Stomach (tissue), 9 donors: Measurements from ENCODE around the gene NLGN1. TPM values are rescaled to one million over a fixed set of nuclear protein-coding genes. Genes with fewer than 3 reads are reported as not detected.
A peak's percentile ranks its signal among the peaks of the same experiment; 100 is the strongest.

Experiments
- DNase-seq, 2 donors: peaks; one replicate each; pipeline versions ENCODE4 v3.0.0 to v3.0.0-alpha.2; 2013 to 2019
- H3K27ac ChIP-seq, 5 donors: fragments of 200-600 bp in 4 of 5; sonication (generic) in 4 of 5; one replicate each; pipeline ENCODE4 v1.5.1; 2013 to 2019; ENCODE audit warnings: mild to moderate bottlenecking in 1 of 5, moderate library complexity in 1 of 5
- H3K27me3 ChIP-seq, 3 donors: fragments of 200-600 bp; sonication (generic); one replicate each; pipeline ENCODE4 v1.5.1; 2017 to 2019; ENCODE audit warnings: mixed run types in 1 of 3
- H3K36me3 ChIP-seq, 4 donors: fragments of 200-600 bp; sonication (generic); 1 replicate in 3 of 4; 2 replicates in 1 of 4; pipeline ENCODE4 v1.5.1; 2016 to 2019
- H3K4me1 ChIP-seq, 4 donors: fragments of 200-600 bp; sonication (generic); one replicate each; pipeline ENCODE4 v1.5.1; 2016 to 2019
- H3K4me3 ChIP-seq, 4 donors: fragments of 200-600 bp; sonication (generic) in 3 of 4; one replicate each; pipeline ENCODE4 v1.5.1; 2016 to 2019; ENCODE audit warnings: mild to moderate bottlenecking in 1 of 4
- H3K9me3 ChIP-seq, 4 donors: fragments of 200-600 bp; sonication (generic); one replicate each; pipeline ENCODE4 v1.5.1; 2016 to 2019
- EP300 ChIP-seq: sonication (generic); formaldehyde crosslinking; IDR thresholded peaks from one replicate; pipeline ENCODE4 v1.6.1; 2017; ENCODE audit warnings: antibody characterized with exemption
- POLR2A ChIP-seq, 4 donors: fragments of 450-650 bp; IDR thresholded peaks; one replicate each; pipeline ENCODE4 v1.6.1; 2016; ENCODE audit warnings: antibody characterized with exemption in 4 of 4, control low read depth in 2 of 4, mild to moderate bottlenecking in 1 of 4, moderate library complexity in 1 of 4
- POLR2AphosphoS5 ChIP-seq, 3 donors: sonication (generic); formaldehyde crosslinking; IDR thresholded peaks; one replicate each; pipeline ENCODE4 v1.6.1; 2016; ENCODE audit warnings: antibody characterized with exemption in 3 of 3
- WGBS, 5 donors: extraction: QIAGEN DNeasy Blood & Tissue Kit in 3 of 5; methylation state at CpG; one replicate each; pipeline versions ENCODE4 v1.1.5 to v1.1.7; 2013 to 2018; 5-methylcytosine and 5-hydroxymethylcytosine counted together
- intact Hi-C: fragments of 100-400 bp; cut with DNase I; formaldehyde crosslinking; loops from one replicate; pipeline ENCODE4 v1.15.1; 2023; ENCODE audit warnings: low total_unique reads
- polyA plus RNA-seq, 3 donors: library from polyadenylated mRNA; stranded (reverse); fragments of 200-250 nt; gene quantifications; one replicate each; pipeline ENCODE4 v1.2.3, GENCODE V29; 2013
- total RNA-seq, 5 donors: library from RNA; depleted of rRNA; stranded (reverse); fragments of >200 nt; gene quantifications; one replicate each; pipeline versions ENCODE4 v1.1.0 to v1.2.3, GENCODE V29; 2014 to 2016
- TF ChIP-seq, protein P1 (sequence below), 7 experiments: fragments of 450-650 bp in 4 of 7; fragments of 200-600 bp in 3 of 7; sonication (generic) in 3 of 7; IDR thresholded peaks; one replicate each; pipeline ENCODE4 v1.5.1; 2016 to 2019; ENCODE audit warnings: antibody characterized with exemption in 7 of 7, control low read depth in 2 of 7, mild to moderate bottlenecking in 1 of 7
- donor health status: healthy with polysubstance abuse.
- donor health status: Bipolar disorder and iron deficiency.
- donor health status: healthy.

NLGN1 gene
- total and polyA plus RNA-seq, 8 donors: 0.15 to 45.2 (median 4.8) TPM; not detected in 1

DNA sequence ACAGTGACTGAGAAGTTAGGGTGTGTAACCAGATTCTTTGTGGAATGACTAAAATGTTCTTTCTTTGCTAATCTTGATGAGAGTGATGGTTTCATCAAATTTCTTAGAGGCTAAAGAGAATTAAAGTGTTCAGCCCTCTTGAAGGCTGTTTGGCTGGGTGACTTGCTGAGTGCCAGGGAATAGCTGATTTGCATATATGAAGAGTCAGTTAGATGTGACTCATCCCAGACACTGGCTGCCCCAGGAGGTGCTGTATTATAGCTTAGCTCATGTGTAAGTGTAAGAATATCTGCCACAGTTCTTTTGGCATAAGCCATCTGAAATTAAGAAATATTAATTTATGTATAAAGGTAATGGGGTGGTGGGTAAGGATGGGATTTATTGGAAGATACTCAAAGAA lies 535.1 kb downstream of the NLGN1 start:
- H3K4me1 ChIP-seq: no peaks in the 10 kb centered on the region
- no peak for DNase-seq
- TF ChIP-seq POLR2A (IDR thresholded peaks at IDR 0.05) (no peak), POLR2AphosphoS5 (IDR thresholded peaks at IDR 0.05) (no peak)
- TF ChIP-seq, protein P1, sequence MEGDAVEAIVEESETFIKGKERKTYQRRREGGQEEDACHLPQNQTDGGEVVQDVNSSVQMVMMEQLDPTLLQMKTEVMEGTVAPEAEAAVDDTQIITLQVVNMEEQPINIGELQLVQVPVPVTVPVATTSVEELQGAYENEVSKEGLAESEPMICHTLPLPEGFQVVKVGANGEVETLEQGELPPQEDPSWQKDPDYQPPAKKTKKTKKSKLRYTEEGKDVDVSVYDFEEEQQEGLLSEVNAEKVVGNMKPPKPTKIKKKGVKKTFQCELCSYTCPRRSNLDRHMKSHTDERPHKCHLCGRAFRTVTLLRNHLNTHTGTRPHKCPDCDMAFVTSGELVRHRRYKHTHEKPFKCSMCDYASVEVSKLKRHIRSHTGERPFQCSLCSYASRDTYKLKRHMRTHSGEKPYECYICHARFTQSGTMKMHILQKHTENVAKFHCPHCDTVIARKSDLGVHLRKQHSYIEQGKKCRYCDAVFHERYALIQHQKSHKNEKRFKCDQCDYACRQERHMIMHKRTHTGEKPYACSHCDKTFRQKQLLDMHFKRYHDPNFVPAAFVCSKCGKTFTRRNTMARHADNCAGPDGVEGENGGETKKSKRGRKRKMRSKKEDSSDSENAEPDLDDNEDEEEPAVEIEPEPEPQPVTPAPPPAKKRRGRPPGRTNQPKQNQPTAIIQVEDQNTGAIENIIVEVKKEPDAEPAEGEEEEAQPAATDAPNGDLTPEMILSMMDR (IDR thresholded peaks at IDR 0.05): no peak
- H3K36me3 ChIP-seq: no peaks in the 10 kb centered on the region
- H3K27me3 ChIP-seq: no peaks in the 10 kb centered on the region
- no peaks in the 10 kb centered on the region for H3K9me3 ChIP-seq
- H3K27ac ChIP-seq: no peak overlapping the region
- H3K4me3 ChIP-seq: no peak overlapping the region
- intact Hi-C loops: no loop called here

DNA sequence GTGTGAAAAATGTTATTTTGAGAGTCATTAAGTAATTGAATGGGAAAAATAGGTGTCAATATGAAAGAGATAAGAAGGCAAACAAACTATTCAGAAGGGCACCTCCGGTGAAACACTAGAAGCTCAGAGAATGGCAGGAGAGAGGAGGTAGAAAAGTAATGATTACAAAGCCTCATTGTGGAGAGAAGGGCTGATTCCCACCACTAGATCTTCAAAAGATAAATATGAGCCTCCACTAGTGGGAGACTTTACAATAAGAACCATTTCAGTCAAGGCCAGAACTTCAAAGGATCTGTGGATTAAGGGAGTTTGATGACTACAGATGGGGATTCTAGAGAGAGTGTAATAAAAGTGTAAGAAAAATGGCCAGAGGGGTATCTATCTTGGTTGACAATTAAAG lies 535.6 kb downstream of the NLGN1 start:
- Histone ChIP-seq H3K27me3 (no peaks in the 10 kb centered on the region), H3K36me3 (no peaks in the 10 kb centered on the region), H3K4me1 (no peaks in the 10 kb centered on the region), H3K27ac (no peak overlapping the region), H3K9me3 (no peaks in the 10 kb centered on the region), H3K4me3 (no peak overlapping the region)
- intact Hi-C loops: no loop called here
- WGBS, 5 donors: 24 to 62% (median 43%) methylated on average over 1 of the region's 1 CpG
- no peak for DNase-seq
- no peak for TF ChIP-seq EP300
- no peak for TF ChIP-seq POLR2AphosphoS5 (IDR thresholded peaks at IDR 0.05)
- TF ChIP-seq, protein P1 (IDR thresholded peaks at IDR 0.05): no peak
- no peak for TF ChIP-seq POLR2A (IDR thresholded peaks at IDR 0.05)

DNA sequence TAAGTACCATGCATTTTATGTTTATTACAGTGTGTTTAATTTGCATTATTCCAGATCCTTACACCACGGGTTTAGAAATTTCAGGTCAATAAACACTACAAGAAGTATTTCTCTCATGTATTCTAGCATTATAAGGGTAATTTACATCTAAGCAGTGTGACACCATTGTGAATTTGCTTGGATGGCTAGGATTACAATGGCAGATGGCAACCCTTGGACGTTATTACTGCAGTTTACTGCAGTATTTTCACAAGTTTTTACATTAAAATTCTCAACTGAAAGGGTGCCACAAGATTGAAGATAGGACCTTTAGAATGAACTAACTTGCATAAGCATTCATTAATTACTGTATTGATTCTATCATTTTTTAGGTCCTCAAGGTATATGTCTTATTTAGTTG lies 538.8 kb downstream of the NLGN1 start:
- TF ChIP-seq EP300 (no peak), POLR2A (IDR thresholded peaks at IDR 0.05) (no peak), POLR2AphosphoS5 (IDR thresholded peaks at IDR 0.05) (no peak)
- TF ChIP-seq, protein P1 (IDR thresholded peaks at IDR 0.05): no peak
- Histone ChIP-seq H3K27me3 (no peaks in the 10 kb centered on the region), H3K9me3 (no peaks in the 10 kb centered on the region), H3K27ac (no peak overlapping the region), H3K36me3 (no peaks in the 10 kb centered on the region), H3K4me1 (peaks cover 0 to 6% (median 0%) of the 10 kb centered on the region in 4 donors), H3K4me3 (no peak overlapping the region)
- 53 to 78% (median 71%) methylated on average over 2 of the region's 2 CpGs for WGBS, 5 donors
- intact Hi-C loops: no loop called here
- DNase-seq: no peak

DNA sequence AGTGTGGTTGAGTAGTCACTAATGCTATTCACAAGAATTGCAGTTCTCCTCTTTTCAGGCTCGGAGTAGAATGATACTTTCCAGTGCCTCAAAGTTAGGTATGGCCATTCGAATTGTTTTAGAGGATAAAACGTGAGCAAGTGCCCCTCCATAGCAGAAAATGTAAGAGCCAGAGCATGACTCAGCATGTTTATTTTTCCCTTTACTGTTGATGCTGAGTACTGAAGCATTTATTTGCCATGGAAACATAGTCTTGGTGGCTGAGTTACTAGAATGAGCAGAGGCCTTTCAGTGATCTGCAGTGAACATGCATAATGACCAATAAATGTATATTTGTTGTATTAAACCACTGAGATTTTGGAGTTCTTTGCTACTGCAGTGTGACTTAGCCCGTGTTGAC lies 540.6 kb downstream of the NLGN1 start:
- TF ChIP-seq POLR2A (IDR thresholded peaks at IDR 0.05): no peak
- TF ChIP-seq, protein P1 (IDR thresholded peaks at IDR 0.05): no peak
- TF ChIP-seq POLR2AphosphoS5 (IDR thresholded peaks at IDR 0.05): no peak
- no peak for TF ChIP-seq EP300
- Histone ChIP-seq H3K4me1 (peaks cover 0 to 6% (median 0%) of the 10 kb centered on the region in 4 donors), H3K27me3 (no peaks in the 10 kb centered on the region), H3K4me3 (no peak overlapping the region), H3K9me3 (no peaks in the 10 kb centered on the region), H3K27ac (no peak overlapping the region), H3K36me3 (no peaks in the 10 kb centered on the region)
- 29 to 41% (median 36%) methylated on average over 4 of the region's 4 CpGs for WGBS, 5 donors
- intact Hi-C loops: no loop called here
- DNase-seq: peak in 1 of 2 donors; percentile 74
